T47D (cell line): ENCODE results near the gene HYAL1.

ENCODE experiments used
- DNase-seq, 2 experiments: peaks; one replicate each; pipeline versions ENCODE4 v3.0.0 to v3.0.0-alpha.2; 2011 to 2012; ENCODE audit warnings: low read depth in 1 of 2, low spot score in 1 of 2
- JUND ChIP-seq: IDR thresholded peaks from 2 replicates; pipeline ENCODE4 v1.6.1; 2012; ENCODE audit warnings: low read depth
- in situ Hi-C: cut with HindIII; loops from 2 replicates; pipeline ENCODE4 v1.10.0; 2016; ENCODE audit warnings: low sequenced_read_pairs, low pct_unique_long_range_greater_than_20kb

Gene HYAL1

GRCh38 chr3:50303013-50303815 lies at the start of gene HYAL1:
Gene HYAL1 (minus strand): TSS chr3:50303574. CDS start chr3:50302956, 618 bp downstream.
- peak in 1 of 2 experiments; percentile 61 for DNase-seq
- in situ Hi-C loops, result no loop called here
- no peak for TF ChIP-seq JUND

GRCh38 chr3:50352781-50353180 lies 49.4 kb upstream of the HYAL1 start:
- in situ Hi-C loops, result no loop called here
- DNase-seq, result no peak
- no peak for TF ChIP-seq JUND

- no peak for DNase-seq
- in situ Hi-C loops, result no loop called here
- TF ChIP-seq JUND, result no peak
Observed at GRCh38 chr3:50351323-50351697, 47.9 kb upstream of the HYAL1 start.

GRCh38 chr3:50350527-50351322 lies 47.4 kb upstream of the HYAL1 start, which contains the start of the genes CYB561D2 and NPRL2:
Gene CYB561D2 (plus strand): TSS chr3:50350862. CDS start chr3:50351434, 572 bp downstream.
Gene NPRL2 (minus strand): TSS chr3:50350775. CDS start chr3:50350652, 123 bp downstream.
- in situ Hi-C loops, result no loop called here
- peak; percentile 85 to 95 for DNase-seq

GRCh38 chr3:50350213-50350526 lies 46.8 kb upstream of the HYAL1 start:
- in situ Hi-C loops, result no loop called here
- no peak for DNase-seq
- TF ChIP-seq JUND, result no peak

More at GRCh38 chr3:50350527-50351322, 47.4 kb upstream of the HYAL1 start, which contains the start of the genes CYB561D2 and NPRL2:
- no peak for TF ChIP-seq JUND

- no peak for TF ChIP-seq JUND
- in situ Hi-C loops, result no loop called here
- peak in 1 of 2 experiments; percentile 70 for DNase-seq
Observed at GRCh38 chr3:50347187-50347813, 43.9 kb upstream of the HYAL1 start.

GRCh38 chr3:50345586-50346234 lies 42.3 kb upstream of the HYAL1 start, which contains the start of gene ZMYND10:
Gene ZMYND10 (minus strand): TSS chr3:50345732. CDS start chr3:50345579, 153 bp downstream.
- DNase-seq, result peak; percentile 75 to 84
- in situ Hi-C loops, result no loop called here
- TF ChIP-seq JUND, result no peak

- no peak for TF ChIP-seq JUND
- in situ Hi-C loops, result no loop called here
- no peak for DNase-seq
Observed at GRCh38 chr3:50345008-50345407, 41.6 kb upstream of the HYAL1 start.

GRCh38 chr3:50342813-50343633 lies 39.6 kb upstream of the HYAL1 start:
- no peak for TF ChIP-seq JUND
- in situ Hi-C loops, result no loop called here
- no peak for DNase-seq

- DNase-seq, result no peak
- in situ Hi-C loops, result no loop called here
- TF ChIP-seq JUND, result no peak
Observed at GRCh38 chr3:50341996-50342650, 38.7 kb upstream of the HYAL1 start.

- in situ Hi-C loops, result no loop called here
- no peak for TF ChIP-seq JUND
- no peak for DNase-seq
Observed at GRCh38 chr3:50341537-50341936, 38.2 kb upstream of the HYAL1 start.
